Neural progenitor cell (in vitro differentiated cells): ENCODE data around the gene PREX1. TPM values are rescaled to one million over a fixed set of nuclear protein-coding genes. Genes with fewer than 3 reads are reported as not detected.

ENCODE experiments used
- DNase-seq: peaks from one replicate; pipeline ENCODE4 v3.0.0-alpha.2; 2016; ENCODE audit warnings: low spot score
- H2AFZ ChIP-seq: fragments of 200-600 bp; sonication (generic); replicated peaks from 2 replicates; pipeline ENCODE4 v1.6.1; 2016; ENCODE audit warnings: antibody characterized with exemption
- H3F3A ChIP-seq: fragments of 200-600 bp; sonication (generic); 2 replicates; pipeline ENCODE4 v1.6.1; 2016; ENCODE audit warnings: antibody characterized with exemption, low read depth
- H3K27ac ChIP-seq: fragments of 200-600 bp; sonication (generic); 2 replicates; pipeline ENCODE4 v1.5.1; 2016; ENCODE audit warnings: mild to moderate bottlenecking
- H3K27me3 ChIP-seq: fragments of 200-600 bp; sonication (generic); 2 replicates; pipeline ENCODE4 v1.6.1; 2016; ENCODE audit warnings: mild to moderate bottlenecking, moderate library complexity
- H3K36me3 ChIP-seq: fragments of 200-600 bp; sonication (generic); 2 replicates; pipeline ENCODE4 v1.5.1; 2016
- H3K4me1 ChIP-seq: fragments of 200-600 bp; sonication (generic); 2 replicates; pipeline ENCODE4 v1.6.1; 2016; ENCODE audit warnings: mixed run types
- H3K4me2 ChIP-seq: fragments of 200-600 bp; sonication (generic); 2 replicates; pipeline ENCODE4 v1.6.1; 2016
- H3K4me3 ChIP-seq: fragments of 200-600 bp; sonication (generic); 2 replicates; pipeline ENCODE4 v1.5.1; 2016
- H3K79me2 ChIP-seq: fragments of 200-600 bp; sonication (generic); 2 replicates; pipeline ENCODE4 v1.6.1; 2016; ENCODE audit warnings: low read depth
- H3K9ac ChIP-seq: fragments of 200-600 bp; sonication (generic); 2 replicates; pipeline ENCODE4 v1.6.1; 2016
- H3K9me3 ChIP-seq: fragments of 200-600 bp; sonication (generic); 2 replicates; pipeline ENCODE4 v1.5.1; 2016; ENCODE audit warnings: low read depth
- H4K20me1 ChIP-seq: fragments of 200-600 bp; sonication (generic); 2 replicates; pipeline ENCODE4 v1.6.1; 2016; ENCODE audit warnings: low read depth
- H3K27ac Mint-ChIP-seq: 3 replicates; pipeline ENCODE4 v1.8.0; 2021; ENCODE audit warnings: mixed read lengths
- H3K27me3 Mint-ChIP-seq: 2 replicates; pipeline ENCODE4 v1.8.0; 2022; ENCODE audit warnings: low read depth, mild to moderate bottlenecking, inconsistent platforms, moderate library complexity, mixed read lengths; ENCODE audit not compliant: insufficient read depth
- H3K36me3 Mint-ChIP-seq: 3 replicates; pipeline ENCODE4 v1.8.0; 2021; ENCODE audit warnings: mixed read lengths
- H3K4me1 Mint-ChIP-seq: 3 replicates; pipeline ENCODE4 v1.8.0; 2021; ENCODE audit warnings: mixed read lengths
- H3K4me3 Mint-ChIP-seq: 3 replicates; pipeline ENCODE4 v1.8.0; 2021; ENCODE audit warnings: mild to moderate bottlenecking, moderate library complexity, mixed read lengths
- H3K9me3 Mint-ChIP-seq: 3 replicates; pipeline ENCODE4 v1.8.0; 2020; ENCODE audit warnings: mixed read lengths
- CTCF ChIP-seq: fragments of 200-600 bp; sonication (generic); IDR thresholded peaks from 2 replicates; pipeline ENCODE4 v1.5.1; 2017; ENCODE audit warnings: antibody characterized with exemption, mild to moderate bottlenecking
- EZH2 ChIP-seq: fragments of 200-600 bp; sonication (generic); IDR thresholded peaks from 2 replicates; pipeline ENCODE4 v1.6.1; 2017; ENCODE audit warnings: antibody characterized with exemption, mild to moderate bottlenecking, moderate library complexity
- EZH2phosphoT487 ChIP-seq: fragments of 200-600 bp; sonication (generic); IDR thresholded peaks from 2 replicates; pipeline ENCODE4 v1.6.1; 2017; ENCODE audit warnings: antibody characterized with exemption
- total RNA-seq: library from RNA; depleted of rRNA; stranded (reverse); fragments of >200 nt; gene quantifications from 2 replicates; pipeline ENCODE4 v1.2.3, GENCODE V29; 2015; ENCODE audit warnings: low replicate concordance

The PREX1 gene
- total RNA-seq, 1 donor from 2014 or later, result 4.5 TPM

- H3K4me2 ChIP-seq, result no peak overlapping the region
- peaks cover 8% of the 10 kb centered on the region for H3F3A ChIP-seq
- peaks cover 7% of the 10 kb centered on the region for H3K27me3 ChIP-seq
- peaks cover 28% of the 10 kb centered on the region for H3K9me3 Mint-ChIP-seq
- no peaks in the 10 kb centered on the region for H3K36me3 ChIP-seq
- H3K27me3 Mint-ChIP-seq, result peaks cover 12% of the 10 kb centered on the region
- no peak for TF ChIP-seq CTCF
- H2AFZ ChIP-seq, result no peak overlapping the region
- H3K4me3 ChIP-seq, result no peak overlapping the region
- H3K4me3 Mint-ChIP-seq, result no peak overlapping the region
- no peak overlapping the region for H3K27ac Mint-ChIP-seq
- no peak overlapping the region for H3K27ac ChIP-seq
- H3K9me3 ChIP-seq, result no peaks in the 10 kb centered on the region
- peaks cover 59% of the 10 kb centered on the region for H3K4me1 Mint-ChIP-seq
- peaks cover 29% of the 10 kb centered on the region for H3K36me3 Mint-ChIP-seq
- H3K79me2 ChIP-seq, result no peaks in the 10 kb centered on the region
- no peak overlapping the region for H3K9ac ChIP-seq
- peaks cover 4% of the 10 kb centered on the region for H4K20me1 ChIP-seq
- no peak for DNase-seq
- H3K4me1 ChIP-seq, result peaks cover 16% of the 10 kb centered on the region
Measured at GRCh38 chr20:48766205-48766604, 61.6 kb downstream of the PREX1 start.

DNA sequence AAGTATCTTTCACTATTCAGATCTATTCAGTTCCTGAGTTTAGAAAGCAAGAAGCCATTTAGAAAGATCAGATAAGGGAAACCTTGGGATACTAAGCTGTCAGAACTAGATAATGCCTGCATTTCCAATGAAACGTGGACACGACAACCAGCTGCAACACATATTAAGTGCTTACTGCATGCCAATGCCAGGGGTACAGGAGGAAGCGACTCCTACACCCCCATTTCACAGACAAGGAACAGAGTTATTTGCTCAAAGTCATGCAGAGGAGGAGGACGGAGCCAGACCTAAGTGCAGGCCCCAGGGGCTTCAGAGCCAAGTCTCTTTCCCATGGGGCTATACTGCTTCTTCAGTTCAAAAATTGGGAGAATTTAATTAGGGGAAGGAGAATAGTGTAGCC is 62.4 kb downstream of the PREX1 start:
- Histone ChIP-seq H3K79me2 (no peaks in the 10 kb centered on the region), H3K4me1 (peaks cover 16% of the 10 kb centered on the region), H3K36me3 (no peaks in the 10 kb centered on the region), H3K27me3 (peaks cover 8% of the 10 kb centered on the region), H3F3A (peaks cover 8% of the 10 kb centered on the region), H3K4me2 (no peak overlapping the region), H3K27ac (no peak overlapping the region), H4K20me1 (peaks cover 4% of the 10 kb centered on the region), H2AFZ (no peak overlapping the region), H3K9ac (no peak overlapping the region), H3K4me3 (no peak overlapping the region), H3K9me3 (no peaks in the 10 kb centered on the region)
- Mint-ChIP-seq H3K27me3 (peaks cover 12% of the 10 kb centered on the region), H3K4me3 (no peak overlapping the region), H3K4me1 (peaks cover 59% of the 10 kb centered on the region), H3K27ac (no peak overlapping the region), H3K9me3 (peaks cover 28% of the 10 kb centered on the region), H3K36me3 (peaks cover 30% of the 10 kb centered on the region)
- TF ChIP-seq CTCF (no peak), EZH2phosphoT487 (no peak), EZH2 (no peak)
- no peak for DNase-seq

DNA sequence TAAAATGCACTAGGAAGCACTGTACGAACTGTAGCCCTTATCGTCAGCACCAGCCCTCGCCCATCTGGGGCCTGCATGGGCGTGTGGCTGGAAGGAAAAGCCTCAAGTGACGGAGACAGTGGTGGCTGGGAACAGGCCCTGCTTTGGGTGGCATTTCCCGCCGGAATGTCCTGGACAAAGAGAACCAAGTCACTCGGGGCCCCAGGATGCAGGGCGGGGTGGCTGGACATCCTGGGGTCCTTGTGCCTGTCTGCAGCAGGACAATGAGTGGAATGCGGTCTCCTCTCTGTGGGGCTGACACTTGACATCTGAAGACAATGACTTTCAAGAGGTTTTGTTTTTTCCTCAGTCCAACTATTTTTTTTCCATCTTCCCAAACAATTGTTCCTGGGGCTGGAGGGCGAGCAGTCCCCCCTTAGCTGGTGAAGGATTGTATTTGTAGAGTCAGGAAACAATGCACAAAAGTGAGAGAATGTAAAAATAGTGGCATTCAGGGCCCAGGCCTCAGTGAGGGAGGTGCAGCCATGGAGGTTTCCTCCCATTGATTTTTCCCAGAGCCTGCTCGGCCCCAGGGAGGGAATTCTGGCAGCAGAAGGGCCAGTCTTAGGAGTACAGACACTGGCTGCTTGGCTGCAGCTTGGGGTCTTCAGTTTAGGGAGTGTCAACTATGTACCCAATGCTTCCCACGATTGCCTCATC is 64.4 kb downstream of the PREX1 start:
- H3K36me3 Mint-ChIP-seq, result peaks cover 30% of the 10 kb centered on the region

More for the DNA sequence above, 64.4 kb downstream of the PREX1 start:
- peaks cover 4% of the 10 kb centered on the region for H4K20me1 ChIP-seq
- no peak for TF ChIP-seq EZH2phosphoT487
- TF ChIP-seq CTCF, result no peak
- TF ChIP-seq EZH2, result no peak
- H2AFZ ChIP-seq, result no peak overlapping the region
- peaks cover 10% of the 10 kb centered on the region for H3K27me3 Mint-ChIP-seq
- peak; percentile 49 for DNase-seq
- H3K27me3 ChIP-seq, result peaks cover 22% of the 10 kb centered on the region
- H3K9me3 ChIP-seq, result no peaks in the 10 kb centered on the region
- no peaks in the 10 kb centered on the region for H3K79me2 ChIP-seq
- peaks cover 10% of the 10 kb centered on the region for H3K4me1 ChIP-seq
- H3K9ac ChIP-seq, result no peak overlapping the region
- H3K4me3 ChIP-seq, result no peak overlapping the region
- peaks cover 8% of the 10 kb centered on the region for H3F3A ChIP-seq
- H3K4me3 Mint-ChIP-seq, result no peak overlapping the region
- H3K27ac ChIP-seq, result no peak overlapping the region
- peaks cover 28% of the 10 kb centered on the region for H3K9me3 Mint-ChIP-seq
- peak overlapping the region; percentile 99 for H3K27ac Mint-ChIP-seq
- no peaks in the 10 kb centered on the region for H3K36me3 ChIP-seq
- peaks cover 58% of the 10 kb centered on the region for H3K4me1 Mint-ChIP-seq
- H3K4me2 ChIP-seq, result no peak overlapping the region
